GM21723 (cell line): Measurements from ENCODE around the gene TTN.
"Not testable (repeated sequence)": the region's sequence is repeated elsewhere in the genome, so short reads cannot be mapped to it uniquely, and the experiment has no call there.

Experiments used
- ATAC-seq: cut with Tn5 transposase; IDR thresholded peaks from one replicate; pipeline ENCODE4 v1.9.1; 2021; ENCODE audit warnings: mild to moderate bottlenecking, moderate library complexity; ENCODE audit not compliant: unreplicated experiment

Gene TTN

GRCh38 chr2:178542569-178542968 is 264.7 kb downstream of the TTN start:
- no peak for ATAC-seq

DNA sequence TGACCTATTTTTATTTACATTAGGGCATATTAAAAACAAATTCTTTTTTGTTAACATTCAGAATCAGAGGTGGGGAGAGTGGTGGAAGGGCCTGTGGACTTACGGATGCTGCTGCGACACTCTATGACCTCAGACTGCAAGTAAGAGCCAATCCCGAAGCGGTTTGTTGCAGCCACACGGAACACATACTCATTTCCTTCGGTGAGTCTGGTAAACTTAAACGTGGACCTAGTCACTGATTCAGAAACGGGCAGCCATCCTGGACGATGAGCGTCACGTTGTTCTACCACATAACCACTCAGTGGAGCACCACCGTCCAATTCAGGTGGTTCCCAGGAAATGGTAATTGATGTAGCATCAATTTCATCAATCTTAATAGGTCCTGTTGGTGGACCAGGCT is 265.1 kb downstream of the TTN start:
- ATAC-seq: no peak

DNA sequence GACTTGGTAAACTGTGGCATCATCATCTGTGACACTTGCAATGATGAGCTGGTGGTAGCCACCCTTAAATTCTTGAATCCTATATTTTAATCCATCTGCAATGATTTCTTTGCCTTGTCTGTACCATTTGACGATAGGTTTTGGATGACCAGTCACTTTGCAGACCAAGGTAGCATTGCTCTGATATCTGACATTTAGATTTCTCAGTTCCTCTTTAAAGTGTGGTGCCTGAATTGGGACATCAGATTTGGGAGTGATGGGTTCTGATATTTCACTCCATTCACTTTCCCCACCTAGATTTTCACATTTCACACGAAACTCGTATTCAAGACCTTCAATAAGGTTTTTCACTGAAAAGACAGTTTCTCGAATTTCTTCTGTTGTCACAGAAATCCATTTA is 271.2 kb downstream of the TTN start:
- ATAC-seq: no peak

- ATAC-seq: peak; percentile 2
These were observed 276.1 kb downstream of the TTN start for GRCh38 chr2:178531168-178531567.

DNA sequence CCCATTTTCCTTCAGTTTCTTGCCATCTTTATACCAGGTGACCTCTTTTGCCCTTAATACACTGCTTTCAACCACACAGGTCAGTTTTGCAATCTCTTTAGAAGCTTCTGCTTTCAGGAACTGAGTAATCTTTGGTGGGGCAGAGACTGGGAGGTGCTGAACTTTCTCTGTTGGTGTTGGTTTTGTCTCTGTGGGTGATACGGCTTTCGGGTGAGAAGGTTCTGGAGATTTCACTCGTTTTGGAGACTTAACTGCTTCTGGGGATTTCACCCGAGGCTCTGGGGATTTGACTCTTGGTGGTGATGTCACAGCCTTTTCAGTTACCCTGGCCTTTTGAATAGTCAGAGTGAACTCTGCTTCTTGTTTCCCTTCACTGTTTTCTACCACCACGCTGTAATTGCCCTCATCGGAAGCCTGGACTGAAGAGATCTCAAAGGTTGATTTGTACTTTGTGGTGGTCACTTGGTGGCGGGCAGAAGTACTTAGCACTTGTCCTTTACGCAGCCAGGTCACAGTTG is 276.5 kb downstream of the TTN start:
- peak; percentile 95 for ATAC-seq

- no peak for ATAC-seq
These were observed 277.1 kb downstream of the TTN start for GRCh38 chr2:178530131-178530530.

DNA sequence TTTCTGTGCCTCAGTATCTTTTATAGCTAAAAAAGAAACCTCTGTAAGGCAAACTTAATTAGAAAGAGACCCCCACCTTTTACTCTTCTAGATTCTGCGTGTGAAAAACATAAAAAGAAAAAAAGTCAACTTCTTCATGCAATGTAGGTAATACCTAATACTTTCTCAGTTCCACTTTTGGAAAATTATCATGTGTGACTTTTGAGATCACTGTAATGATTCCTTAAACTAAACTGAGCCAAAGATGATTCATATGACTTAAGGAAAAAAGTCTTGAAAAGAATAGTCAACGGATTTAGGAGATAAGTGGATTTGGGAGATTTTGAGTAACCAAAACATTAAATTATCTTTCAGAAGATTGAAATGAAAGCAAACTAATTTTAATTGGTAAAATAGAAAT is 278.0 kb downstream of the TTN start:
- ATAC-seq: no peak

DNA sequence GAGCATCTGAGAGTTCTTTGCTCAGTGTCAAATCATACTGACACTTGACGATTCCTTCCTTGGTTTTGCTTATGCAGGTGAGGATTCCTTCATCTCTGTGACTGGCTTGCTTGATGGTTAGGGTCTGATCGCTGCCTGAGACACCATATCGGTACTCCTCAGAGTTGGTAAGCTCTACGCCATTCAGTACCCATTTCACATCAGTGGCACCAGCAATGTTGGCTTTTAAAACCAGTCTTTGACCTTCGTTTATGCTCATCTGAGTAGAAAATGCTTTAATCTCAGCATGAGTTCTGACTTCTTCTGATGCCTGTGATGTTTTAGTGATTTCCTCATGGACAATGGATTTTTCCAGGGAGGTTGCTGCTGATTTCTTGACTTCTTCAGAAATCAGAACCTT is 278.6 kb downstream of the TTN start:
- no peak for ATAC-seq

- ATAC-seq: no peak
These were observed 279.6 kb downstream of the TTN start for GRCh38 chr2:178527592-178527991.

- no peak for ATAC-seq
These were observed 281.0 kb downstream of the TTN start for GRCh38 chr2:178526256-178526655.

GRCh38 chr2:178525460-178525859 is 281.8 kb downstream of the TTN start:
- not testable (repeated sequence) for ATAC-seq

GRCh38 chr2:178525010-178525409 is 282.2 kb downstream of the TTN start:
- not testable (repeated sequence) for ATAC-seq

DNA sequence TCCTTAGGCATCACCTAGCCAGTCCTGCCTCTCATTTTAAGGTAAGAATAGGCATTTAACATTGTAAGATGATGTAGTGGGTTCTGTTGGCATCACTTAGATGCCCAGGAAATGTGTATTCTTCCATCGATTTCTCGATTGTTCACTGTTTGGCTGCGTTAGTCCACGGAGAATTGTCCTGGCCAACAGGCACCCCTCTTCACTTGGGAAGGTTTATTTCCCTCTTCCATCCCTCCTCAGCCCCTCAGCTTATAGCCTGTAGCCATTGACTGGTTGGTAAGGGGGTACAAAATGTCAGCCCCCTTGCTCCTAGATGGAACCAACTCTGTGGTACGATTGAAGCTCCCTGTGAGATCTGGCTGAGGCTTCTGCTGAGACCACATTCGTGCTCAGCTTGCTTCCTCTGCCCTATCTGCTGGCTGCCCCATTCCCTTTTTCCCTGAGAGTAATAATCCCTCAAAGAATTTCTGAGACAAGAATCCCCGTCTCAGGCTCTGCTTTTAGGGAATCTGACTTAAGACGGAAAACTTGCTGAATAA is 283.6 kb downstream of the TTN start:
- peak; percentile 26 for ATAC-seq

DNA sequence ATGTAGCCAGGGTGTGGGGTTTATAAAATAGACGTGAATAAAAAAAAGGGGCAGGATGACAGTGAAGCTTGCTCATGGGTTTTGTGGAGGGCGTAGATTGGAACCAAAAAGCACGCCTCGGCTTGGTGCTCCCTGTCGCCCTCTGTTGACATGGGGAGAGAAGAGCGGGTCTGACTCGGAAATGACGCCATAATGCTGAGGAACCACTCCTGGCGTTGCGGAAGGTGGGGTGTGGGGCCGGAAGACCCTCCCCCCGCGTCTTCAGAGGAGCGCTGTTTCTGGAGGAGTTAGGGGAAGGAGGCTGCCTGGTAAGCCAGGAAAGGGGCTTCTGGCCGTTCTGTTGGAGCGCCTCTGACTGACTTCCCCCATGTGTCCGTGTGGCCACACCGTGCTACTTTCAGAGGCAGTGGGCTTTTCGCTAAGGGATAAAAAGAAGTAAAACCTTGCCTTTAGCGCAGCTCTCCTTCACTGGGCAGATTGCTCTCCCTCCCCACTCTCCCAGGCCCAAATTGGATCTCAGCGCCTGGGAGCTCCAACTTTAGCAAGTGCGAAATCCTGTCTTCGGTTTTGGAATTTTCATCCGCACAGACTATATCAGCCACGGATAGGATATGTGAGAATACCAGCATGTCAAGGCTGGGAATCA is 284.1 kb downstream of the TTN start:
- ATAC-seq: peak; percentile 85

GRCh38 chr2:178521304-178522150 is 285.7 kb downstream of the TTN start:
- ATAC-seq: no peak

- no peak for ATAC-seq
These were observed 289.7 kb downstream of the TTN start for GRCh38 chr2:178517496-178517895.

DNA sequence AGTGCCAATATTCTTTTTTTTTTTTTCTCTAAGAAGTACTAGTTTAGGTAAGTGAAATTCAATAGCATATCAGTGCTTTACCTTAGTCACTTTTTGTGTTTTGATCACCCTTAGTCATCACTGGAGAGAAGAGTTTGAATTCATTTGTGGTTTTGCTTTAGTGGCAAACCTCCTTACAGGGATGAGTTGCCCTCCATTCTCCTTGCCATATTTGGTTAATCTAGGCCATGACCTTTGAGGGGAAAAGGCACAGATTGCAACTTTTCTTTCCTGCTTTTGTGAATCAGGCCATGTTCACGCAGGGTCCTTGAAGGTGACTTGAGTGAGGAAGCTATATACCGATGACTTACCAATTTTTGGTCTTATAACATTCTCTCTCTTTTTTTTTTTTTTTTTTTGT is 292.6 kb downstream of the TTN start:
- peak; percentile 63 for ATAC-seq

GRCh38 chr2:178513876-178514275 is 293.3 kb downstream of the TTN start:
- no peak for ATAC-seq

DNA sequence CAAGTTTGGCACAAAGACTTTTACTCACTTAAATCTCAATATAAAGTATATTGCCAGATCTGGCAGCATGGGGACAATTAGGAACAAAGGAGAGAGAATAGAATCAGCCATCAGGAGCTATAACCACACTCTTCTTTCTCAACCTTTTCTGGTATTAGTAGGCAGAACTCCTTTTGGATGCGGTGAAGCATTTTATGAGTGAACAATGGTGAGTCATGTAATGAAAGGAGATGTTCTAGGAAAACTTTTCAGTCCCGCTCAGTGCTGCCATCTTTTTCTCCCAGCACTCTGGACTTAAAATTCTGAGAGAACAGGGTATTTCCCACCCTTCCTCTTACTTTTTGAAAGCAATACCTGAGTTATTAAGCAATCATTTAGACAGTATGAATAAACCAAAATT is 294.7 kb downstream of the TTN start:
- ATAC-seq: no peak

DNA sequence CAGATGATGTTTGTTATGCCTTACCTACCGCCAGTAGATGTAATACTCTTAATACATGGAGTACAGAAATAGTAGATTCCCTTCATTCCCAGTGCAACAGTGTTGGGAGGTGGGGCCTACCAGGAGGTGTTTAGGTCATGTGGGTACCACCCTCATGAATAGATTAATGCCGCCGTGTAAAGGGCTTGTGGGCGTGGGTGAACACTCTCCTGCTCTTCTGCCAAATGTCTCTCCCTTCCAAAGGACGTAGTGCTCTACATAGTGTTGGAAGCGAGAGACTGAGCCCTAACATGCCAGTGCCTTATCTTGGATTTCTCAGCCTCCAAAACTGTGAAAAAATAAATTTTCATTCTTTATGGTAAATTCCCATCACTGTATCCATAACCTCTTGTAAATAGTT is 296.8 kb downstream of the TTN start:
- no peak for ATAC-seq

DNA sequence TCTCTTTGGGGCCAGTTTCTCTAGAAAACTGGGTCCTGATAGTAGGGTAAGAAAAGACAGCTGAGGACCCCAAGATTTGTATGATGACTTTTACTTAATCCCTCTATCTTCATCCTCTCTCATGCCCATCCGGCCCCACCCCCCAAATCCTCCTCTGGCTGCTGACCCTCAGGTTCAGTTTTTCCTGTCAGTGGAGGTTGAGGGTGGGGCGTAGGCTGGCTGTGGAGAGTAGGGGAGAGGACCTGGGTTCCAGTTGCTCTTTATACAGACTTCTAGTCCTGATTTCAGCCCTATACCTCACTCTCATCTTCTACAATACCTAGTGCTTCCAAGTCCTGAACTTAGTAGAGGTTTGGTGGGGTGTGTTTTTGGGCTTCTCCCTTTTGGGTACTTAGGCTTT is 298.6 kb downstream of the TTN start:
- ATAC-seq: no peak

DNA sequence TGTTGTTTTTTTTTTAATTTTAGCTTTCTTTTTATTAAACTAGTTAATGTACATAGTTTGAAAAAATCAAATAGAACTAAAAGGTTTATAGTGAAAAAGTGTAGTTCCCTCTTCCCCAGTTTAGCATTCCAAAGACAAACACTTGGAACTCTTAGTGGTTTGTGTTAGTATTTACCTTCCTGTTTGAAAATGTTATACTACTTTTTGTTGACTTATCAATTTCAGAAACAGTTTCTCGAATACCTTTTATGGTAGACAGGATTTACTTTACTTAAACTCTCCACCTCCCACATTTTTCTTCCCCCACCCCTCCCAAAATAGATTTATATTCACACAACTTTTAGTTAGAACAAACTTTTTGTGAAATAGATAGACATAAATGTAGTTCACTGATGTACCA is 300.3 kb downstream of the TTN start:
- no peak for ATAC-seq
